ENCODE results near the gene SCFD2. TPM values are rescaled to one million over a fixed set of nuclear protein-coding genes. Genes with fewer than 3 reads are reported as not detected.

Gene SCFD2
- polyA plus RNA-seq, 1 donor from 2014 or later: 5.0 TPM

DNA sequence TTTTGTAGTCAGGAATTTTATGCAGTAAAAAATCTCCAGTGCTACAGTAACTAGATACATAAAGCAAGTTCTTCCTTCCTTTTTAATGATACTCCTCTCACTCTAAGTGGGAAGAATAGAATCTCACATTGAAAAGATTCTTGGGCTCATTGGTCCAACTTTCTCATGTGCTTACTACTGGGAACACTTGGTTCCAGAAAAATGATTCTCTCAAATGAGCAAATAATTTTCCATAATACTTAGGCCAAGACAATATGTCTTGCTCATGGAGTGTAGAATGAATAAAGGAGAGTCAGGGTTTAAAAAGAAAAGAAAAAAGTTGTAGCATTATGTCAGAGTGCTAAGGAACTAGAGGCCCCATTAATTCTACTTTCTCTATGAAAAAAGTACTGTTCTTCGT is 306.0 kb downstream of the SCFD2 start:
- Histone ChIP-seq H3K4me2 (ENCODE audit: low read length) (no peak overlapping the region), H3K27ac (ENCODE audit: low read length) (no peak overlapping the region), H3F3A (ENCODE audit: insufficient read depth, low read length, poor library complexity, severe bottlenecking) (no peaks in the 10 kb centered on the region), H3K4me3 (ENCODE audit: low read length) (no peak overlapping the region), H3K9me3 (ENCODE audit: low read length) (no peaks in the 10 kb centered on the region), H3K9ac (ENCODE audit: low read length) (no peak overlapping the region), H4K20me1 (ENCODE audit: insufficient read depth) (no peaks in the 10 kb centered on the region), H3K36me3 (ENCODE audit: insufficient read depth, low read length) (no peaks in the 10 kb centered on the region), H3K27me3 (ENCODE audit: insufficient read depth, low read depth, low read length) (no peaks in the 10 kb centered on the region), H3K79me2 (replicated peaks; ENCODE audit: insufficient read depth, low read length) (no peaks in the 10 kb centered on the region), H2AFZ (ENCODE audit: low read depth, low read length) (no peak overlapping the region), H3K9me2 (ENCODE audit: insufficient read depth, low read length) (no peaks in the 10 kb centered on the region)
- no peak for TF ChIP-seq EP300 (conservative IDR thresholded peaks at IDR 0.05; ENCODE audit: poor library complexity, severe bottlenecking)
- no peak for TF ChIP-seq TAF1 (IDR thresholded peaks at IDR 0.05; ENCODE audit: low read depth)
- TF ChIP-seq RAD21 (conservative IDR thresholded peaks at IDR 0.05): no peak
- TF ChIP-seq POLR2AphosphoS5 (IDR thresholded peaks at IDR 0.05): no peak
- no peak for TF ChIP-seq SMC3 (conservative IDR thresholded peaks at IDR 0.05; ENCODE audit: poor library complexity)
- TF ChIP-seq EZH2 (IDR thresholded peaks at IDR 0.05; ENCODE audit: borderline replicate concordance, insufficient read depth, low read length, poor library complexity, severe bottlenecking): no peak
- TF ChIP-seq, protein P1, sequence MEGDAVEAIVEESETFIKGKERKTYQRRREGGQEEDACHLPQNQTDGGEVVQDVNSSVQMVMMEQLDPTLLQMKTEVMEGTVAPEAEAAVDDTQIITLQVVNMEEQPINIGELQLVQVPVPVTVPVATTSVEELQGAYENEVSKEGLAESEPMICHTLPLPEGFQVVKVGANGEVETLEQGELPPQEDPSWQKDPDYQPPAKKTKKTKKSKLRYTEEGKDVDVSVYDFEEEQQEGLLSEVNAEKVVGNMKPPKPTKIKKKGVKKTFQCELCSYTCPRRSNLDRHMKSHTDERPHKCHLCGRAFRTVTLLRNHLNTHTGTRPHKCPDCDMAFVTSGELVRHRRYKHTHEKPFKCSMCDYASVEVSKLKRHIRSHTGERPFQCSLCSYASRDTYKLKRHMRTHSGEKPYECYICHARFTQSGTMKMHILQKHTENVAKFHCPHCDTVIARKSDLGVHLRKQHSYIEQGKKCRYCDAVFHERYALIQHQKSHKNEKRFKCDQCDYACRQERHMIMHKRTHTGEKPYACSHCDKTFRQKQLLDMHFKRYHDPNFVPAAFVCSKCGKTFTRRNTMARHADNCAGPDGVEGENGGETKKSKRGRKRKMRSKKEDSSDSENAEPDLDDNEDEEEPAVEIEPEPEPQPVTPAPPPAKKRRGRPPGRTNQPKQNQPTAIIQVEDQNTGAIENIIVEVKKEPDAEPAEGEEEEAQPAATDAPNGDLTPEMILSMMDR (IDR thresholded peaks at IDR 0.05; ENCODE audit: poor library complexity, severe bottlenecking): no peak
- TF ChIP-seq, protein P2, sequence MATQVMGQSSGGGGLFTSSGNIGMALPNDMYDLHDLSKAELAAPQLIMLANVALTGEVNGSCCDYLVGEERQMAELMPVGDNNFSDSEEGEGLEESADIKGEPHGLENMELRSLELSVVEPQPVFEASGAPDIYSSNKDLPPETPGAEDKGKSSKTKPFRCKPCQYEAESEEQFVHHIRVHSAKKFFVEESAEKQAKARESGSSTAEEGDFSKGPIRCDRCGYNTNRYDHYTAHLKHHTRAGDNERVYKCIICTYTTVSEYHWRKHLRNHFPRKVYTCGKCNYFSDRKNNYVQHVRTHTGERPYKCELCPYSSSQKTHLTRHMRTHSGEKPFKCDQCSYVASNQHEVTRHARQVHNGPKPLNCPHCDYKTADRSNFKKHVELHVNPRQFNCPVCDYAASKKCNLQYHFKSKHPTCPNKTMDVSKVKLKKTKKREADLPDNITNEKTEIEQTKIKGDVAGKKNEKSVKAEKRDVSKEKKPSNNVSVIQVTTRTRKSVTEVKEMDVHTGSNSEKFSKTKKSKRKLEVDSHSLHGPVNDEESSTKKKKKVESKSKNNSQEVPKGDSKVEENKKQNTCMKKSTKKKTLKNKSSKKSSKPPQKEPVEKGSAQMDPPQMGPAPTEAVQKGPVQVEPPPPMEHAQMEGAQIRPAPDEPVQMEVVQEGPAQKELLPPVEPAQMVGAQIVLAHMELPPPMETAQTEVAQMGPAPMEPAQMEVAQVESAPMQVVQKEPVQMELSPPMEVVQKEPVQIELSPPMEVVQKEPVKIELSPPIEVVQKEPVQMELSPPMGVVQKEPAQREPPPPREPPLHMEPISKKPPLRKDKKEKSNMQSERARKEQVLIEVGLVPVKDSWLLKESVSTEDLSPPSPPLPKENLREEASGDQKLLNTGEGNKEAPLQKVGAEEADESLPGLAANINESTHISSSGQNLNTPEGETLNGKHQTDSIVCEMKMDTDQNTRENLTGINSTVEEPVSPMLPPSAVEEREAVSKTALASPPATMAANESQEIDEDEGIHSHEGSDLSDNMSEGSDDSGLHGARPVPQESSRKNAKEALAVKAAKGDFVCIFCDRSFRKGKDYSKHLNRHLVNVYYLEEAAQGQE (IDR thresholded peaks at IDR 0.05; ENCODE audit: borderline replicate concordance): no peak
- TF ChIP-seq MXI1 (conservative IDR thresholded peaks at IDR 0.05; ENCODE audit: poor library complexity, severe bottlenecking): no peak

DNA sequence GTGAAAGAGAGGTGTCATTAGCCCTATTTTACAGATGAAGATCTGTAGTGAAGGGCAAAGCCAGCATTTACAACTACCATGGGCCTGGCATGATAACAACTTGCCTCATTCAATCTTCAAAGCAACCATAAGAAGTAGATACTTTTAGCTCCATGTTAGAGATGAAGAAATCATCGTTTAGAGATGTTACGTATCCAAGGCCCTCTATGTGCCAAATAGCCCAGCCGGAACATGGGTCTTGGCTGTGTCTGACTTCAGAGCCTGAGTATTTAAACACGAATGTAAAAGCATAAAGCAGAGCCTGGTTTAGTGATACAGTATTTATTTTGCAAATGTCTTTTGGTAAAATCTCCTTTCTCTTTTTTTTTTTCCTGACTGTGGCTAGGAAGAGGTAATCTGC is 306.6 kb downstream of the SCFD2 start:
- H3K36me3 ChIP-seq (ENCODE audit: insufficient read depth, low read length): no peaks in the 10 kb centered on the region
- no peaks in the 10 kb centered on the region for H3K9me3 ChIP-seq (ENCODE audit: low read length)
- H4K20me1 ChIP-seq (ENCODE audit: insufficient read depth): no peaks in the 10 kb centered on the region

More for the DNA sequence above, 306.6 kb downstream of the SCFD2 start:
- H3K4me2 ChIP-seq (ENCODE audit: low read length): no peak overlapping the region
- no peak overlapping the region for H3K4me3 ChIP-seq (ENCODE audit: low read length)
- H3K27me3 ChIP-seq (ENCODE audit: insufficient read depth, low read depth, low read length): no peaks in the 10 kb centered on the region
- no peaks in the 10 kb centered on the region for H3K9me2 ChIP-seq (ENCODE audit: insufficient read depth, low read length)
- no peaks in the 10 kb centered on the region for H3F3A ChIP-seq (ENCODE audit: insufficient read depth, low read length, poor library complexity, severe bottlenecking)
- H2AFZ ChIP-seq (ENCODE audit: low read depth, low read length): no peak overlapping the region
- H3K27ac ChIP-seq (ENCODE audit: low read length): no peak overlapping the region
- no peaks in the 10 kb centered on the region for H3K79me2 ChIP-seq (replicated peaks; ENCODE audit: insufficient read depth, low read length)
- no peak for TF ChIP-seq MXI1 (conservative IDR thresholded peaks at IDR 0.05; ENCODE audit: poor library complexity, severe bottlenecking)
- TF ChIP-seq RAD21 (conservative IDR thresholded peaks at IDR 0.05): no peak
- TF ChIP-seq TAF1 (IDR thresholded peaks at IDR 0.05; ENCODE audit: low read depth): no peak
- no peak for TF ChIP-seq POLR2AphosphoS5 (IDR thresholded peaks at IDR 0.05)
- TF ChIP-seq, protein P1 (IDR thresholded peaks at IDR 0.05; ENCODE audit: poor library complexity, severe bottlenecking): no peak
- TF ChIP-seq EZH2 (IDR thresholded peaks at IDR 0.05; ENCODE audit: borderline replicate concordance, insufficient read depth, low read length, poor library complexity, severe bottlenecking): no peak
- no peak for TF ChIP-seq EP300 (conservative IDR thresholded peaks at IDR 0.05; ENCODE audit: poor library complexity, severe bottlenecking)
- no peak for TF ChIP-seq SMC3 (conservative IDR thresholded peaks at IDR 0.05; ENCODE audit: poor library complexity)
- TF ChIP-seq, protein P2 (IDR thresholded peaks at IDR 0.05; ENCODE audit: borderline replicate concordance): no peak
- no peak overlapping the region for H3K9ac ChIP-seq (ENCODE audit: low read length)
